ENCODE results near the gene GAS5.
"Not testable (repeated sequence)": the region's sequence is repeated elsewhere in the genome, so short reads cannot be mapped to it uniquely, and the experiment has no call there.

The GAS5 gene

GRCh38 chr1:173867753-173868265 is at the start of gene GAS5:
Gene GAS5, minus strand, starts transcription at chr1:173867989.
- peak; percentile 100 for DNase-seq

DNA sequence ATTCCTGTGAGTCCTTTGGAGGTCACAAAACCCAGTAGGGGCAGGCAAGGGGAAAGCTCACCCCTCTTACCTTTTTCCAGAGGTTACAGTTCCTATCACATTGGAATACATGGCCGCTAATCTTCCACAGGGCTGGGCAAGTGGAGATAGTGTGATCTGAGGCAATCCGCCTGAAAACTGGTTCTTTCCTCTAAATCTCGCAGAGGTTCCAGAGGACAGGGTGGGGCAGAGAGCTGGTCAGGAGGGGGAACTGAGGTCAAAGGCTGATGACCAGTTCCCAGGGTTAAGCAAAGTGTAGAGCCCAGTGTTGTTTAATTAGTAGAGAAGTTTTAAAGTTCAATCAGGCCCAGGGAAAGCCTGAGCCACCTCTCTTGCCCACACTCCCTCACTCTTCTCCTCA is 49.4 kb upstream of the GAS5 start, which contains the start of gene SERPINC1:
TSS of gene SERPINC1 (minus strand) at position 179 of the 400 bp plus-strand sequence. CDS start at position 111, 68 bp downstream.
- no peak for DNase-seq

DNA sequence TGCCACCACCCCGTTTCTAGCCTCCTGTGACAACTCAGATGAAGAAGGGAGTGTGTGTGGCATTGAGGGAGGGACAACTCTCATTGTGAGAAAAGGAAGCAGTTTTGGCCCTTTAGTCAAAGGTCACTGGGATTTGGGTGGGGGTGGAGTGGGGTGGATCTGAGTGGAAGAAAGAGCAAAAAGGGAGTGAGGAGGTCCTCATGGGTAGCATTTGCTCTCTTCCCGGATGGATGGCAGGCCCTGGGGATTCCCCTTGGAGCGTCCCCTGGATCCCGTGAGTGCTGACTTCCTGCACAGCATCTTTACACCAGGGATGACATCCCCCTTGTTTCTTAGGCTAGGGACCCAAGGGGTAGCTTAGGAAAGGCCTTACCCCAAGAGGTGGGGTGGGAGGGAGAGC is 48.9 kb upstream of the GAS5 start:
- DNase-seq = no peak

GRCh38 chr1:173915596-173915995 is 47.8 kb upstream of the GAS5 start:
- no peak for DNase-seq

DNA sequence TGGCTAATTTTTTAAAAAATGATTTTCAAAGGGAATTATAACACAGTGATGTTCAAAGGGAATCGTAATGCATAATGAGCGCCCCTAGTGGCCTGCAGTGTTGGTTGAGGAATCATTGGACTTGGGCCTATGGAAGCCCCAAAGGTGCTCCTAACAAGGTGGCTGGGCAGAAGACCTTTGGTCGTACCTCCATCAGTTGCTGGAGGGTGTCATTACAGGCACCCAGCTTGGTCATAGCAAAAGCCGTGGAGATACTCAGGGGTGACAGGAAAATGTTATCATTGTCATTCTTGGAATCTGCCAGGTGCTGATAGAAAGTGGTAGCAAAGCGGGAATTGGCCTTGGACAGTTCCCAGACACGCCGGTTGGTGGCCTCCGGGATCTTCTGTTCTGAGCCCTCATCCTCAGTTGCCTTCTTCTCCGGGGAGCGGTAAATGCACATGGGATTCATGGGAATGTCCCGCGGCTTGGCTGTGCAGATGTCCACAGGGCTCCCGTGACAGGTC is 46.6 kb upstream of the GAS5 start:
- DNase-seq = peak; percentile 41

DNA sequence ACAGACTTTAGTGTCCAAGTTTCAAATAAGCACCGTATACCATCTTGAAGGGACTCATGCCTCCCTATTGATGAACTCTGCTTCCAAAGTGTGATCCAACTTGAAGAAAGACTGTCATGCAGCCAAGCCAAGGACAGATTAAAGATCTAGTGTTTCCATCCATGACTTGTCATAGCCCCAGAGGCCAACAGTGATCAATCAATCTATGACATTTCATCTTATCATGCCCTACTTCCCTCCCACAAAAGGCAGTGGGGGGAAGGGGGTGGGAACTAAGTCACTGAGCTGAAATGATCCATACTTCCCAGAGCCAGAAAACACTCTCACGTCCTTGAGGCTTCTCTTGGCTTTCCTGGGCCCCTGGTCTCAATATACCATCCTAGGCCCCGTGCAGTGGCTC is 45.3 kb upstream of the GAS5 start:
- DNase-seq = no peak

DNA sequence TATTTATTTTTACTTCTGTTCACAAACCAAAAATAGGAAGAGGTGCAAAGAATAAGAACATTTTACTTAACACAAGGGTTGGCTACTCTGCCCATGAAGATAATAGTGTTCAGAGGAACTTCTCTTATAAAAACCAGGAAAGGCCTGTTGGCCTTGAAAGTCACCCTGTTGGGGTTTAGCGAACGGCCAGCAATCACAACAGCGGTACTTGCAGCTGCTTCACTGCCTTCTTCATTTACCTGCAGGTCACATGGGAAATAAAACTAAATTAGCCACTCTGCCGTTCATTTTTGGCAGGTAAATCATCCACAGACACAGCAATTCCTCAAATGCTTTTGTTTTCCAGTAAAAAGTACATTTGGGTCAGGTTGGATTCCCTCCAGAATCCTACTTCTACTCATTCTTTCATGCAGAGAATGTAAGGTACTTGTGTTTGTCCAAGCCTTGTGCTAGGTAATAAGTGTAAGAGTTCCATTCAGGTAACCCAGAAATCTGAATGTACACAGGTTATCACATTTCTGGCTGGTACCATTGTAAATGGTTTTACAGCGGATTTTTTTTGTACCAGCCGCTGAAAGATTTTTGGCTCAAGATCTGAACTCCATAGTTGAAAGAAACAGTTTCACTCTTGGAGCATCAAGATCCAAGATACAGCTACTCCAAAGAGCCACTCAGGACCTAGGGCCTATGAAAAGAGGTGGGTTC is 36.2 kb upstream of the GAS5 start:
- no peak for DNase-seq

- DNase-seq = no peak
These were observed 33.2 kb upstream of the GAS5 start for GRCh38 chr1:173900992-173901391.

GRCh38 chr1:173900427-173900826 is 32.6 kb upstream of the GAS5 start:
- DNase-seq = no peak

DNA sequence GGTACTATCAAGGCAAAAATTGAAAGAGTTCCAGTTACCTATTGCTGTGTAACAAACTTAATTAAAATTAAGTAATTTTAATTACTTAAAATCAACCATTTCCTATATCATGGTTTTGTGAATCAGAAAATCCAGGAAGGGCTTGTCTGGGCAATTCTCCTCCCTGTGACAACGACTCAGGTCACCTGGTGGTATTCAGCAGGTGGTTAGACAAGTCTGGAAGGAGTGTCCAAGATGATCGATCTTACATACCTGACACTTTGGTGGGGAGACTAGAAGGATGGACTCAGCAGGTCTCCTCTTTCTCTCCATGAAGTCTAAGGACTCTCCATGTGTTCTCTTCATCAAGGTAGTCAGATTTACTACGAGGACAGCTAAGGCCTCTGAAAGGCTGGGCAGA is 26.4 kb upstream of the GAS5 start:
- no peak for DNase-seq

DNA sequence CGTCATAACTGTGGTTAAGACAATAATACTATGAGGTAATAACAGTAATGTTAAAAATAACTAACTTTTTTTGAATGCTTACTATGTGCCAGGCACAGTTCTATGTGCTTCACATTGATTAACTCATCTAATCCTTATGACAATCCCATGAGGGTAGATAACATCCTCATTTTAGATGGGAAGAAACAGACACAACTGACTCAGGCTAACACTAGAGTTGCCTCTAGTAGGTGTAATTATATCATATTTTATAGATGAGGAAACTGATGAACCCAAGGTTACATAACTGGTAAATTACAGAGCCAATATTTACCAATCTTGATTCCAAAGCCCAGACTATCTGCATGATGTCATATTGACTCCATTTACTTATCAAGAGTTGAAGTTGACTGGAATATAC is 25.8 kb upstream of the GAS5 start:
- DNase-seq = no peak

GRCh38 chr1:173889885-173890284 is 22.1 kb upstream of the GAS5 start:
- DNase-seq = no peak

DNA sequence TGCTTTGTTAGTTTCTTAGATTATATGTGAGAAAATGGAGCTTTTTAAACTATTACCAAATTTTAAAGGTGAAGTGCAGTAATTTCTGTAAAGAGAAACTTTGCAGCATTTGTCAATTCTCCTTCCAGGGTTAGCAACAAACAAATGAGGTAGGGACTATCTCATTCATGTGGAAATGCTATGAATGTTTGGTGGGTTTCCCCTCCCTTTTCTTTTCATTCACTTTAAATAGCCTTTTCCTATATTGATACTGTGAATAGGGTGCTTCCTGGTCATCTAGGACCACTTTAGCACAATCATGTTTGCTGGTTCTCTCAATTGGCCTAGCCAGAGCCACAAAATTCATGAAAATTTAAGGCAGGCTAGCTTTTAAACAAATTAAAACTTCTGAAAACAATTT is 21.0 kb upstream of the GAS5 start:
- no peak for DNase-seq

GRCh38 chr1:173887627-173888026 is 19.8 kb upstream of the GAS5 start:
- DNase-seq = no peak

- DNase-seq = no peak
These were observed 19.2 kb upstream of the GAS5 start for GRCh38 chr1:173886746-173887611.

- DNase-seq = no peak
These were observed 16.9 kb upstream of the GAS5 start for GRCh38 chr1:173884701-173885100.

DNA sequence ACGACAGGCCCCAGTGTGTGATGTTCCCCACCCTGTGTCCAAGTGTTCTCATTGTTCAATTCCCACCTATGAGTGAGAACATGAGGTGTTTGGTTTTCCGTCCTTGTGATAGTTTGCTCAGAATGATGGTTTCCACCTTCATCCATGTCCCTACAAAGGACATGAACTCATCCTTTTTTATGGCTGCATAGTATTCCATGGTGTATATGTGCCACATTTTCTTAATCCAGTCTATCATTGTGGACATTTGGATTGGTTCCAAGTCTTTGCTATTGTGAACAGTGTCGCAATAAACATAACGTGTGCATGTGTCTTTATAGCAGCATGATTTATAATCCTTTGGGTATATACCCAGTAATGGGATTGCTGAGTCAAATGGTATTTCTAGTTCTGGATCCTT is 13.3 kb upstream of the GAS5 start:
- not testable (repeated sequence) for DNase-seq

GRCh38 chr1:173878251-173878650 is 10.5 kb upstream of the GAS5 start:
- DNase-seq = no peak

GRCh38 chr1:173876732-173877131 is 8.9 kb upstream of the GAS5 start:
- no peak for DNase-seq

GRCh38 chr1:173871500-173871899 is 3.7 kb upstream of the GAS5 start:
- DNase-seq = no peak

GRCh38 chr1:173871091-173871490 is 3.3 kb upstream of the GAS5 start:
- no peak for DNase-seq

DNA sequence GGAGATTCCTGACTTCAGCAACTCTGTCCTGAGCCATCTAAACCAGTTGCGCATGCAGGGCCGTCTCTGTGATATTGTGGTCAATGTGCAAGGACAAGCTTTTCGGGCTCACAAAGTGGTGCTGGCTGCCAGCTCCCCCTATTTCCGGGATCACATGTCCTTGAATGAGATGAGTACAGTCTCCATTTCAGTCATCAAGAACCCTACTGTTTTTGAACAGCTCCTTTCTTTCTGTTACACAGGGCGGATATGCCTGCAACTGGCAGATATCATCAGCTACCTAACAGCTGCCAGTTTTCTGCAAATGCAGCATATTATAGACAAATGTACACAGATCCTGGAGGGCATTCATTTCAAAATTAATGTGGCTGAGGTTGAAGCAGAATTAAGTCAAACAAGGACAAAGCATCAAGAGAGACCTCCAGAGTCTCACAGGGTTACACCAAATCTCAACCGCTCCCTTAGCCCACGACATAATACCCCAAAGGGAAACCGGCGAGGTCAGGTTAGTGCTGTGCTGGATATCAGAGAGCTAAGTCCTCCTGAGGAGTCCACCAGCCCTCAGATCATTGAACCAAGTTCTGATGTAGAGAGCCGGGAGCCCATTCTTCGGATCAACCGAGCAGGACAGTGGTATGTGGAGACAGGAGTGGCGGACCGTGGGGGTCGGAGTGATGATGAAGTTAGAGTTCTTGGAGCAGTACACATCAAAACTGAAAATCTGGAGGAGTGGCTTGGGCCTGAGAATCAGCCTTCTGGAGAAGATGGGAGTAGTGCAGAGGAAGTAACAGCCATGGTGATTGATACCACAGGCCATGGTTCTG is 2.7 kb upstream of the GAS5 start:
- DNase-seq = peak; percentile 91

- no peak for DNase-seq
These were observed 1.2 kb upstream of the GAS5 start for GRCh38 chr1:173869021-173869359.
